ENCODE measurements around the gene SORBS1.

The SORBS1 gene

GRCh38 chr10:95312257-95312656 is 248.9 kb downstream of the SORBS1 start:
- no peak for DNase-seq

- no peak for DNase-seq
Observed at GRCh38 chr10:95309958-95310357, 251.2 kb downstream of the SORBS1 start.

- peak; percentile 98 for DNase-seq
Observed at GRCh38 chr10:95308389-95309302, 252.5 kb downstream of the SORBS1 start.

GRCh38 chr10:95306851-95307250 is 254.3 kb downstream of the SORBS1 start:
- DNase-seq: no peak

GRCh38 chr10:95306318-95306650 is 254.9 kb downstream of the SORBS1 start:
- no peak for DNase-seq

GRCh38 chr10:95305606-95306317 is 255.4 kb downstream of the SORBS1 start:
- DNase-seq: no peak

GRCh38 chr10:95304976-95305375 is 256.2 kb downstream of the SORBS1 start:
- DNase-seq: no peak

GRCh38 chr10:95304463-95304862 is 256.7 kb downstream of the SORBS1 start:
- no peak for DNase-seq

GRCh38 chr10:95303950-95304349 is 257.2 kb downstream of the SORBS1 start:
- no peak for DNase-seq

- DNase-seq: no peak
Observed at GRCh38 chr10:95303535-95303934, 257.6 kb downstream of the SORBS1 start.

GRCh38 chr10:95300022-95300539 is 261.1 kb downstream of the SORBS1 start:
- DNase-seq: no peak

- no peak for DNase-seq
Observed at GRCh38 chr10:95297402-95297801, 263.8 kb downstream of the SORBS1 start.

- DNase-seq: no peak
Observed at GRCh38 chr10:95296764-95297163, 264.4 kb downstream of the SORBS1 start.

- DNase-seq: peak; percentile 44
Observed at GRCh38 chr10:95295031-95295755, 266.0 kb downstream of the SORBS1 start.

GRCh38 chr10:95293631-95294030 is 267.5 kb downstream of the SORBS1 start:
- DNase-seq: no peak

- DNase-seq: no peak
Observed at GRCh38 chr10:95291365-95292039, 269.7 kb downstream of the SORBS1 start.

- DNase-seq: peak; percentile 73
Observed at GRCh38 chr10:95290461-95291364, 270.5 kb downstream of the SORBS1 start, which contains the start of gene PDLIM1. Gene PDLIM1, minus strand, starts transcription at chr10:95291003. Its CDS starts 88 bp downstream, at chr10:95290915.

- DNase-seq: no peak
Observed at GRCh38 chr10:95289921-95290421, 271.2 kb downstream of the SORBS1 start.

GRCh38 chr10:95289003-95289920 is 271.9 kb downstream of the SORBS1 start:
- DNase-seq: peak; percentile 66

- no peak for DNase-seq
Observed at GRCh38 chr10:95288303-95288702, 272.9 kb downstream of the SORBS1 start.

All from fibroblast of skin of back (primary cell).